GM19468 (cell line): Measurements from ENCODE around the gene LRRC75A.
"Not testable (repeated sequence)": the region's sequence is repeated elsewhere in the genome, so short reads cannot be mapped to it uniquely, and the experiment has no call there.

ENCODE experiments used
- ATAC-seq: cut with Tn5 transposase; IDR thresholded peaks from one replicate; pipeline ENCODE4 v1.9.1; 2021; ENCODE audit warnings: mild to moderate bottlenecking, moderate library complexity, moderate number of reproducible peaks; ENCODE audit not compliant: unreplicated experiment; ENCODE audit errors: extremely low read depth

Gene LRRC75A

GRCh38 chr17:16415031-16415924, 76.7 kb downstream of the LRRC75A start, which contains the start of gene TRPV2:
TSS of gene TRPV2 (plus strand) at chr17:16415571. CDS start at chr17:16417669, 2,098 bp downstream.
- ATAC-seq, result no peak

DNA sequence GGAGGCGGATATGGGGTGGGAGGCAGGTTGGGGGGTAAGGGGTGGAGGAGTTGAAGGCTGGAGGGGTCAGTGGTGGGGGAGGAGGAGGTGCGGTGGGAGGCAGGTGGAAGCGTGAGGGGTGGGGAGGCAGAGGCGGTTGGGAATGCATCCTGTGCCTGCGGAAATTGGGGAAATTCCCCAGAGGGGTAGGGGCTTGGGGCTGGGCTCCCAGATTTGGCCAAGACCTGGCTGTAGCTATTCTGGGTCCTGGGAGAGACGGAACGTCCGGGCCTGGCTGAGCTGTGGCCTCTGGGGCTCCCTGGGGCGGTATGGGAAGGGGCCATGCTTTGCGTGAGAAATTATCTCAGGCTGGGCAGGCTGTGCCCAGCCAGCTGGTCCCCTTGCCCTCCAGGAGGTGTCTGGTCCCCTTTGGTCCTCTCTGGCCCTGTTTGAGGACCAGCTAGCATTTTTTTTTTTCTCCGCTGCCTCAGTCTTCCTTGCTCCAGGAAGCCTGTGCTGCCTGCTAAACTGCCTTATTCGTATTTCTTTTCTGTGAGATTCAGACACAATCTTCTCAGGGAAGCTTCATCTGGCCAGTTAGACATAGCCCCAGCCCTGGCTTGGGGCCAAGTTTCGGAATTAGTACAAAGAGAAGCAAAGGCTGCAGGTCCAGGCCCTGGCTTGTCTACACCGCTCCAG, 83.9 kb downstream of the LRRC75A start:
- ATAC-seq, result peak; percentile 72

DNA sequence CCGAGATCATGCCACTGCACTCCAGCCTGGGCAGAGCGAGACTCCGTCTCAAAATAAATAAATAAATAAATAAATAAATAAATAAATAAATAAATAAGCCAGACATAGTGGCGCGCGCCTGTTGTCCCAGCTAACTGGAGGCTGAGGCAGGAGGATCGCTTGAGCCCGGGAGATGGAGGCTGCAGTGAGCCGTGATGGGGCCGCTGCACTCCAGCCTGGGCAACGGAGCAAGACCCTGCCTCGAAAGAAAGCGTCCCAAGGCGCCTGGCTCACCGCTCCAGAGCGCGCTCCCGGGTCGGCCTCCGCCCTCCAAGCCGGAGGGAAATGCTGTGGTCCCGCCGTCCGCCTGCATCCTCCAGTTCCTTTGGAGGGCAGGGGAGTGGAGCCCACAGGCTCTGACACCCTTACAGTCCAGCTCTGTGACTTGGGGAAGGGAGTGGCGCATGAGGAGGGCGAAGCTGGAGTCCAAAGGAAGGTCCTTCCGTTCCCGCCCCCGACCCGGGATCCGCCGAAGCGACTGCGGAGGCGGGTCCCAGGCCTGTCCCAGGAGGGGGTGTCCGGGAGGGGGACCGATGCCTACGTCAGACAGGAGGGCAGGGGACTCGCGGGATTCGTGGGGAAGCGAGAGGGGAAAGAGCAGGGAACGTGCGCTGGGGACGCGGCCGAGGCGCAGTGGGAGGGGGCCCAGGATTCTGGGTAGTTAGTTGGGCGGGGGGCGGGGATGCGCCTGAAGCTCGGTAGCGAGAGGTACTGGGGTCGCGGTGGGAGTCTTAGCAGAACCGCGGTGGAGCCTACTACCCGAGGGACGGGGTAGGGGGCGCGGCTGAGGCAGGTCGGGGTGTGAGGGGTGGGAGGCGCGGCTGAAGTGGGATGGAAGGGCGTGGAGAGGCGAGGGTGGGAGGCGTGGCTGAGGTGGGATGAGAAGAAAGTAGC, 85.0 kb downstream of the LRRC75A start:
- no peak for ATAC-seq

DNA sequence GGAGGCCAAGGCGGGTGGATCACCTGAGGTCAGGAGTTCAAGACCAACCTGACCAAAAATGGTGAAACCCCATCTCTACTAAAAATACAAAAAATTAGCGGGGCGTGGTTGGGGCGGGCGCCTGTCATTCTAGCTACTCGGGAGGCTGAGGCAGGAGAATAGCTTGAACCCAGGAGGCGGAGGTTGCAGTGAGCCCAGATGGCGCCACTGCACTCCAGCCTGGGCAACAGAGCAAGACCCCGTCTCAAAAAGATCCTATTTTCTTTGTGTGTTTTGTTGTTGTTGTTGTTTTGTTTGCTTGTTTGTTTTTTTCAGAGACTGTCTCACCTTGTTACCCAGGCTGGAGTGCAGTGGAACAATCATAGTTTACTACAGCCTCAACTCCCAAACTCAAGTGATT, 88.1 kb downstream of the LRRC75A start:
- not testable (repeated sequence) for ATAC-seq

GRCh38 chr17:16398270-16399267, 93.4 kb downstream of the LRRC75A start:
- no peak for ATAC-seq

DNA sequence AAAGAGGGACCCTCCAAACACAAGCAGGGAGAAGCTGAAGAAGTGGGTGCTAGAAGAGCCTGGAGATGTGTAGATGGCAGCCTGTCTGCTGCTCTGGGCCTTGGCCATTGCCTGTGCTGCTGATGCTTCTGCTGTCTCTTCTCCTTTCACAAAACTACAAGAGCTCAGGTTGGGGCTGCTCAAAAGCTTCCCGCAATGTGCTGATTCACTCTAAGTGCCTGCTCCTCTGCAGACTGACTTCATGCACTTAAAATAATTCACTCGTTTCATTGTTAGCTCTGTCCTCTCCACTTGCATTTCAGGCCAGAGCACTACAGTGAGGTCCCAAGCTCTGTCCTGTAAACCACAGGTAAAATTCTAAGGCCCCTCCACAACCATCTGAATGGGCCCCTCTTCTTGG, 95.3 kb downstream of the LRRC75A start:
- not testable (repeated sequence) for ATAC-seq

DNA sequence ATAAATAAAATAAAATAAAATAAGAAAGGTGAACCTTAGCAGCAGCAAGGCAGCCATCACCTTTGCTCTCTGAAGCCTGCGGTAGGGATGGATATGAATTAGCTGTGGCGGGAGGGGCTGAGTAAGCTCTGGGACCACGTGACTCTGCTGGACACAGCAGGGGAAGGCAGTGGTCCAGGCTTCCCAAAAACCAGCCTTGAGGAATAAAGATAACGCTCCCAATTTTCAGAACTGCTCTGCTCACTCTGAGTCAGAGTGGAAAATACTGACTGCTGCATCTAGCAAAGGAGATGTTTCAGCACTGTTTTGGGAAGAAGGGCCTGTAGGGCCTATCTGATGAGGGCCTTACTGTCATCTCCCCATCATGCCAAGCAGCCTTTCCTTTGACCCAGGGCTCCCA, 96.1 kb downstream of the LRRC75A start:
- not testable (repeated sequence) for ATAC-seq

GRCh38 chr17:16392491-16392890, 99.5 kb downstream of the LRRC75A start:
- not testable (repeated sequence) for ATAC-seq
